WTC11 (cell line): ENCODE results near the gene FHIP1B. TPM values are rescaled to one million over a fixed set of nuclear protein-coding genes. Genes with fewer than 3 reads are reported as not detected.

Experiments used
- ATAC-seq: fragments of 200-7000 bp; cut with Tn5 transposase; 2 replicates; pipeline ENCODE4 v1.10.0; 2021; ENCODE audit warnings: mild to moderate bottlenecking, moderate library complexity
- CTCF ChIA-PET: fragments of 300-600 bp; sonication (Branson Sonifier 250); formaldehyde crosslinking; loops from one replicate; lab custom pipeline; 2021; ENCODE audit warnings: antibody characterized with exemption; lab: Charles Lee
- POLR2A ChIA-PET: fragments of 350-600 bp; sonication (Branson Sonifier 250); formaldehyde crosslinking; loops from one replicate; lab custom pipeline; 2021; ENCODE audit warnings: antibody characterized with exemption; lab: Charles Lee
- DNase-seq: peaks from one replicate; pipeline ENCODE4 v3.0.0; 2021; ENCODE audit warnings: low spot score
- H3K27ac Mint-ChIP-seq: 2 replicates; pipeline ENCODE4 v1.8.0; 2021; ENCODE audit warnings: mixed read lengths
- H3K27me3 Mint-ChIP-seq: 2 replicates; pipeline ENCODE4 v1.8.0; 2021; ENCODE audit warnings: low read depth, mild to moderate bottlenecking, moderate library complexity, mixed read lengths
- H3K36me3 Mint-ChIP-seq: 2 replicates; pipeline ENCODE4 v1.8.0; 2021; ENCODE audit warnings: mixed read lengths
- H3K4me1 Mint-ChIP-seq: 2 replicates; pipeline ENCODE4 v1.8.0; 2022; ENCODE audit warnings: mixed read lengths
- H3K4me3 Mint-ChIP-seq: 2 replicates; pipeline ENCODE4 v1.8.0; 2021; ENCODE audit warnings: mild to moderate bottlenecking, moderate library complexity, mixed read lengths
- H3K9me3 Mint-ChIP-seq: 2 replicates; pipeline ENCODE4 v1.8.0; 2021; ENCODE audit warnings: mixed read lengths
- CDX4 ChIP-seq: fragments of 250-450 bp; sonication (Bioruptor Pico); IDR thresholded peaks from 2 replicates; pipeline ENCODE4 v1.9.0; 2021; ENCODE audit warnings: moderate library complexity, mild to moderate bottlenecking, inconsistent platforms, borderline replicate concordance
- CREM ChIP-seq: sonication (generic); formaldehyde crosslinking; IDR thresholded peaks from 2 replicates; pipeline ENCODE4 v1.8.1; 2022; ENCODE audit warnings: mild to moderate bottlenecking, missing genetic modification reagents, moderate library complexity
- ELF4 ChIP-seq: sonication (generic); formaldehyde crosslinking; IDR thresholded peaks from 2 replicates; pipeline ENCODE4 v1.8.1; 2022; ENCODE audit warnings: low read depth, mild to moderate bottlenecking, moderate library complexity, missing genetic modification reagents
- ERG ChIP-seq: fragments of 250-450 bp; sonication (Bioruptor Pico); IDR thresholded peaks from 2 replicates; pipeline ENCODE4 v1.8.0; 2021; ENCODE audit warnings: mild to moderate bottlenecking
- ESRRA ChIP-seq: sonication (generic); formaldehyde crosslinking; IDR thresholded peaks from 2 replicates; pipeline ENCODE4 v1.8.1; 2022; ENCODE audit warnings: mild to moderate bottlenecking, missing genetic modification reagents, borderline replicate concordance
- FOXJ3 ChIP-seq: sonication (generic); formaldehyde crosslinking; IDR thresholded peaks from 2 replicates; pipeline ENCODE4 v1.9.0; 2021; ENCODE audit warnings: missing genetic modification reagents, mild to moderate bottlenecking, borderline replicate concordance
- GABPB1 ChIP-seq: sonication (generic); formaldehyde crosslinking; IDR thresholded peaks from 2 replicates; pipeline ENCODE4 v1.8.1; 2023; ENCODE audit warnings: mild to moderate bottlenecking, missing genetic modification reagents
- GRHL2 ChIP-seq: fragments of 250-450 bp; sonication (Bioruptor Pico); IDR thresholded peaks from 2 replicates; pipeline ENCODE4 v1.8.0; 2022; ENCODE audit warnings: mild to moderate bottlenecking, moderate library complexity; ENCODE audit not compliant: insufficient replicate concordance, severe bottlenecking
- GTF2I ChIP-seq: fragments of 250-450 bp; sonication (Bioruptor Pico); conservative IDR thresholded peaks from 2 replicates; pipeline ENCODE4 v1.4.0; 2021; ENCODE audit warnings: mild to moderate bottlenecking
- JUN ChIP-seq: sonication (generic); formaldehyde crosslinking; IDR thresholded peaks from 2 replicates; pipeline ENCODE4 v1.8.0; 2023; ENCODE audit warnings: mild to moderate bottlenecking, missing genetic modification reagents
- NR1H2 ChIP-seq: sonication (generic); formaldehyde crosslinking; IDR thresholded peaks from 2 replicates; pipeline ENCODE4 v1.9.0; 2021; ENCODE audit warnings: mild to moderate bottlenecking, moderate library complexity, missing genetic modification reagents
- RORB ChIP-seq: fragments of 250-450 bp; sonication (Bioruptor Pico); IDR thresholded peaks from 2 replicates; pipeline ENCODE4 v1.9.0; 2021; ENCODE audit warnings: mild to moderate bottlenecking
- SMAD3 ChIP-seq: sonication (generic); formaldehyde crosslinking; IDR thresholded peaks from 2 replicates; pipeline ENCODE4 v1.8.0; 2022; ENCODE audit warnings: missing genetic modification reagents, mild to moderate bottlenecking, borderline replicate concordance
- TEAD4 ChIP-seq: sonication (generic); formaldehyde crosslinking; IDR thresholded peaks from 2 replicates; pipeline ENCODE4 v1.8.0; 2022; ENCODE audit warnings: mild to moderate bottlenecking, missing genetic modification reagents
- USF2 ChIP-seq: sonication (generic); formaldehyde crosslinking; IDR thresholded peaks from 2 replicates; pipeline ENCODE4 v1.8.1; 2023; ENCODE audit warnings: mild to moderate bottlenecking, missing genetic modification reagents, moderate library complexity
- ZBTB21 ChIP-seq: sonication (generic); formaldehyde crosslinking; IDR thresholded peaks from 2 replicates; pipeline ENCODE4 v1.8.1; 2023; ENCODE audit warnings: mild to moderate bottlenecking, missing genetic modification reagents, borderline replicate concordance
- ZNF138 ChIP-seq: sonication (generic); formaldehyde crosslinking; conservative IDR thresholded peaks from 2 replicates; pipeline ENCODE4 v1.8.1; 2022; ENCODE audit warnings: mild to moderate bottlenecking, moderate library complexity, missing genetic modification reagents
- ZNF232 ChIP-seq: sonication (generic); formaldehyde crosslinking; IDR thresholded peaks from 2 replicates; pipeline ENCODE4 v1.8.0; 2022; ENCODE audit warnings: mild to moderate bottlenecking, missing genetic modification reagents
- ZNF281 ChIP-seq: sonication (generic); formaldehyde crosslinking; IDR thresholded peaks from 2 replicates; pipeline ENCODE4 v1.8.0; 2023; ENCODE audit warnings: mild to moderate bottlenecking, missing genetic modification reagents
- ZNF532 ChIP-seq: fragments of 250-450 bp; sonication (Bioruptor Pico); IDR thresholded peaks from 2 replicates; pipeline ENCODE4 v1.9.0; 2021; ENCODE audit warnings: mild to moderate bottlenecking, borderline replicate concordance
- total RNA-seq: library from RNA; stranded (reverse); gene quantifications from 3 replicates; pipeline ENCODE4 v1.2.3, GENCODE V29; 2021

Gene FHIP1B
- total RNA-seq, 1 experiment from 2014 or later: 24.8 TPM

GRCh38 chr11:6232899-6233298 is 1.5 kb downstream of the FHIP1B start (continued):
- TF ChIP-seq ZNF532 (CRISPR knock-in tag) (no peak), ESRRA (no peak)

GRCh38 chr11:6229911-6230310 is 4.5 kb downstream of the FHIP1B start:
- CTCF ChIA-PET: interaction anchor here (0.5 to 2.2 kb wide), 5 partner anchors 23 to 124 kb away, joined by 3 to 9 read pairs (median 3); no protein-coding TSS in a partner anchor
- Mint-ChIP-seq H3K4me3 (no peak overlapping the region), H3K27ac (no peak overlapping the region), H3K36me3 (no peaks in the 10 kb centered on the region), H3K27me3 (no peaks in the 10 kb centered on the region), H3K4me1 (peaks cover 10% of the 10 kb centered on the region), H3K9me3 (no peaks in the 10 kb centered on the region)
- no peak for ATAC-seq
- DNase-seq: no peak
- POLR2A ChIA-PET: no interaction called here
- no peak for TF ChIP-seq ZNF281 (CRISPR knock-in tag)
- no peak for TF ChIP-seq GABPB1
- no peak for TF ChIP-seq JUN
- no peak for TF ChIP-seq SMAD3 (CRISPR knock-in tag)
- TF ChIP-seq ERG (CRISPR knock-in tag): no peak
- no peak for TF ChIP-seq NR1H2 (CRISPR knock-in tag)
- TF ChIP-seq FOXJ3: no peak
- TF ChIP-seq RORB (CRISPR knock-in tag): no peak
- no peak for TF ChIP-seq ZBTB21 (CRISPR knock-in tag)
- no peak for TF ChIP-seq CDX4
- no peak for TF ChIP-seq ZNF232
- TF ChIP-seq USF2 (CRISPR knock-in tag): no peak
- no peak for TF ChIP-seq GTF2I
- no peak for TF ChIP-seq TEAD4 (CRISPR knock-in tag)
- no peak for TF ChIP-seq ESRRA
- no peak for TF ChIP-seq ZNF138 (CRISPR knock-in tag)
- no peak for TF ChIP-seq ELF4 (CRISPR knock-in tag)
- no peak for TF ChIP-seq GRHL2 (CRISPR knock-in tag)
- no peak for TF ChIP-seq CREM (CRISPR knock-in tag)
